ENCODE data around the gene NTHL1. TPM values are rescaled to one million over a fixed set of nuclear protein-coding genes. Genes with fewer than 3 reads are reported as not detected.

Gene NTHL1
- polyA plus RNA-seq, 1 experiment = 21.0 TPM

DNA sequence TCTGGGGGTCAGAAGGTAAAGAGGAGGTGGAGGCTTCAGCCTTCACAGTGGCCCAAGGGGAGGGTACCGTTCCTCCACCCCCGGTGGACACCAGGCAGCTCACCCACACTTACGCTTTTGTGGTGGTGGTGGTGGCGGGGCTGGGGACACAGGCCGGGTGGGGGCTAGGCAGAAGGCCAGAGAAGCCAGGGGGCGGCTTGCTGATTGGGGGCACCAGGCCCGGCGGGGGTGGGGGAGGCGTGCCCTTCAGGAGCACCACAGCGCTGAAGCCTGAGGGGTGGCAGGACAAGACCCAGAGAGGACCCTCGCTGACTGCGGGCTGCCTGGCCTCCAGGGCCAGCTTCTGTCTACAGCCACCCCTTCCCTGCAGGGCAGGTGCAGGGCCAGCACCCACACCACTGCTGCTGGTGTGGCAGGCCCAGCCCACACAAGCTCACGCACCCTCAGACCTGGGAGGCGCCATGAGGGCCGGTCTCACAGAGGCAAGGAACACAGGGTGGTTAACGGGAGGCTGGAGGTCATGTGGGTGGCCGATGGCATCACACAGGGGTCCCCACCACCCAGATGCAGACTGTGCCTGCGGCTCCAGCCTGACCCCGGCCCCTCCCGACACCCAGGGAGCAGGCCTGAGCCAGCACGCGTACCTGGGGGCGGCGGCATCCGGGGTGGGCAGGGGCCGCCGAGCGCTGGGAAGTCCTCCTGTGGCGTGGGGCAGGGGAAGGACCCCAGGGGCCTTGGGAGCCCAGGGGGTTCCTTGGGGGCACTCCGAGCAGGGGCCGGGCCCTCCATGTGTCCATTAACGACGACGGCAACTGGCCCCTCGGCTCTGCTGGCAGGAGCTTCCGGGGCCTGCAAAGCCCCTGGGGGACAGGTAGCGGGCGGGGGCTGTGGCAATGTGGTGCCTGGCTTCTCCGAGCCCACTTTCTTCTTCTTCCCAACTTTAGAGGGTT, 48.5 kb downstream of the NTHL1 start:
- H3K27me3 ChIP-seq (ENCODE audit: control insufficient read depth, insufficient read depth, low read length) = no peaks in the 10 kb centered on the region
- TF ChIP-seq, protein P1, sequence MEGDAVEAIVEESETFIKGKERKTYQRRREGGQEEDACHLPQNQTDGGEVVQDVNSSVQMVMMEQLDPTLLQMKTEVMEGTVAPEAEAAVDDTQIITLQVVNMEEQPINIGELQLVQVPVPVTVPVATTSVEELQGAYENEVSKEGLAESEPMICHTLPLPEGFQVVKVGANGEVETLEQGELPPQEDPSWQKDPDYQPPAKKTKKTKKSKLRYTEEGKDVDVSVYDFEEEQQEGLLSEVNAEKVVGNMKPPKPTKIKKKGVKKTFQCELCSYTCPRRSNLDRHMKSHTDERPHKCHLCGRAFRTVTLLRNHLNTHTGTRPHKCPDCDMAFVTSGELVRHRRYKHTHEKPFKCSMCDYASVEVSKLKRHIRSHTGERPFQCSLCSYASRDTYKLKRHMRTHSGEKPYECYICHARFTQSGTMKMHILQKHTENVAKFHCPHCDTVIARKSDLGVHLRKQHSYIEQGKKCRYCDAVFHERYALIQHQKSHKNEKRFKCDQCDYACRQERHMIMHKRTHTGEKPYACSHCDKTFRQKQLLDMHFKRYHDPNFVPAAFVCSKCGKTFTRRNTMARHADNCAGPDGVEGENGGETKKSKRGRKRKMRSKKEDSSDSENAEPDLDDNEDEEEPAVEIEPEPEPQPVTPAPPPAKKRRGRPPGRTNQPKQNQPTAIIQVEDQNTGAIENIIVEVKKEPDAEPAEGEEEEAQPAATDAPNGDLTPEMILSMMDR (IDR thresholded peaks at IDR 0.05; ENCODE audit: insufficient read depth, low read depth, low read length) = no peak
- no peak overlapping the region for H3K4me3 ChIP-seq (ENCODE audit: low read depth, low read length)
- DNase-seq (ENCODE audit: low read depth) = no peak
- POLR2A ChIA-PET = no interaction called here
- CTCF ChIA-PET = interaction anchor here (1.2 kb wide), 1 partner anchor 14 kb away, joined by 5 read pairs; no protein-coding TSS in a partner anchor
- H3K36me3 ChIP-seq (ENCODE audit: control insufficient read depth, insufficient read depth, low read length) = peaks cover 48% of the 10 kb centered on the region

DNA sequence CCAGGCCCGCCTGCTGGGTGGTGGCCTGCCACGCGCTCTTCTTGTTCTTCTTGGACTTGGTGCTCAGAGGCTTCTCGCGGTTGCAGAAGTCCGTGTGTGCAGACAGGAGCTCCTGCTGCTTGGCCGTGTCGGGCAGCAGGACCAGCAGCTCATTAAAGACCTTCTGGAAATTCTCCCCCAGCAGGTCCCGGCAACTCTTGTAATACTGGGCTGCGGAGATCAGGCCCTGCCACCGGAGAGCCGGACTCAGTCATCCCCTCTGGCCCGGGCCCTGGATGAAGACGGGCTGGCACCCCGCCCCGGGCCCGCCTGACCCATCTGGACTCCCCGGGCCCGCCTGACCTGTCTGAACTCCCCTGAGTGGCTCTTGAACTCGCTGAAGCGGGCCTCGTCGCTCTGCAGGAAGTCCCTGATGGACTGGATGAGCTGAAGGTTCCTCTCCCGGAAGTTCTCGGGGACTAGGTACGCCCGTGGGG, 49.2 kb downstream of the NTHL1 start:
- H3K36me3 ChIP-seq (ENCODE audit: control insufficient read depth, insufficient read depth, low read length) = peaks cover 48% of the 10 kb centered on the region
- DNase-seq (ENCODE audit: low read depth) = no peak
- POLR2A ChIA-PET = no interaction called here

GRCh38 chr16:1997494-1998359, 49.9 kb downstream of the NTHL1 start:
- H3K27me3 ChIP-seq (ENCODE audit: control insufficient read depth, insufficient read depth, low read length) = no peaks in the 10 kb centered on the region
- DNase-seq (ENCODE audit: low read depth) = peak; percentile 60
- no peak overlapping the region for H3K4me3 ChIP-seq (ENCODE audit: low read depth, low read length)
- H3K36me3 ChIP-seq (ENCODE audit: control insufficient read depth, insufficient read depth, low read length) = peaks cover 42% of the 10 kb centered on the region
- TF ChIP-seq, protein P1 (IDR thresholded peaks at IDR 0.05; ENCODE audit: insufficient read depth, low read depth, low read length) = no peak
- CTCF ChIA-PET = interaction anchor here (0.6 to 1.5 kb wide), 4 partner anchors 15 to 143 kb away, joined by 3 to 5 read pairs (median 4); no protein-coding TSS in a partner anchor
- POLR2A ChIA-PET = no interaction called here

More for the DNA sequence above, 49.2 kb downstream of the NTHL1 start:
- Histone ChIP-seq H3K4me3 (ENCODE audit: low read depth, low read length) (no peak overlapping the region), H3K27me3 (ENCODE audit: control insufficient read depth, insufficient read depth, low read length) (no peaks in the 10 kb centered on the region)
- CTCF ChIA-PET = interaction anchor here (1.2 kb wide), 1 partner anchor 15 kb away, joined by 5 read pairs; no protein-coding TSS in a partner anchor
- TF ChIP-seq, protein P1 (IDR thresholded peaks at IDR 0.05; ENCODE audit: insufficient read depth, low read depth, low read length) = no peak

DNA sequence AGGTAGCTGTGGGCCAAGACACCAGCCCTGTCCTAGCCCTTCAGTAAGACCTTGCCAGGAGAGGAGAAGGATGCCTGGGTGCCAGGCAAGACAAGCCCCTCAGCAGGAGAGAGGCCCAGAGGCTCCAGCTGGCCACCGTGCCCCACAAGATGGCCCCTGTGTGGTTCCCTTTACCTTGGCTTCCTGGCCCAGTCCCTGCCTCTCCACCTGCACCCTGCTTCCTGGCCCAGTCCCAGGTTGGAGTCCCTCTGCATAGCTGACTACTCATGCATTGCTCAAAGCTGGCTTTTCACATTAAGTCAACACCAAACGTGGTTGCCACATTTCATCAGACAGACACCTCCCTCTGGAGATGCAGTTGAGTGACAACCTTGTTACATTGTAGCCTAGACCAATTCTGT, 53.9 kb downstream of the NTHL1 start:
- H3K27me3 ChIP-seq (ENCODE audit: control insufficient read depth, insufficient read depth, low read length) = peaks cover 2% of the 10 kb centered on the region; the same call in 1 of the 2 replicates
- H3K4me3 ChIP-seq (ENCODE audit: low read depth, low read length) = no peak overlapping the region
- peaks cover 7% of the 10 kb centered on the region for H3K36me3 ChIP-seq (ENCODE audit: control insufficient read depth, insufficient read depth, low read length)
- no peak for DNase-seq (ENCODE audit: low read depth)
- POLR2A ChIA-PET = no interaction called here
- TF ChIP-seq, protein P1 (IDR thresholded peaks at IDR 0.05; ENCODE audit: insufficient read depth, low read depth, low read length) = no peak
- CTCF ChIA-PET = interaction anchor here (0.9 to 1.5 kb wide), 2 partner anchors 10 to 147 kb away, joined by 4 read pairs; no protein-coding TSS in a partner anchor

Measured in BJ (cell line).